ENCODE data around the gene DNAJC21.
A peak's percentile ranks its signal among the peaks of the same experiment; 100 is the strongest.

DNAJC21 gene

DNA sequence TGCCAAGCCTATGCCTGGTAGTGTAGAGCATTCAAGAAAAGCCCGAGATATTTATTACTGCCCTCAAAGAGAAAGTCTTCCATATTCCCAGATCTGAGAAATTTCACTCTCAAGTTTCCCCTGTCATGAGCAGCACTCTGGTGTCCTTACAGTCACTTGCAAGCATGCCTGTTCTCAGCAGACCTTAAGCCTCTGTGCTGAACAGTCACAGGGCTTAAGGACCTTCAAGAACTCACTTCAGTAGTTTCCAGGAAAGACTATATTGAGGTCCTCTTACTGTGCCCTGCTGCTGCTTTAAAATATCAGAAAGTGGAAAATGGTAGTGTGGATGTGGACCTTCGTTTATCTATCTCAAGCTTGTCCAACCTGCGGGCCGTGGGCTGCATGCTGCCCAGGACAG lies 53.5 kb downstream of the DNAJC21 start:
- DNase-seq, result no peak

GRCh38 chr5:34986965-34987364 lies 57.6 kb downstream of the DNAJC21 start:
- no peak for DNase-seq

DNA sequence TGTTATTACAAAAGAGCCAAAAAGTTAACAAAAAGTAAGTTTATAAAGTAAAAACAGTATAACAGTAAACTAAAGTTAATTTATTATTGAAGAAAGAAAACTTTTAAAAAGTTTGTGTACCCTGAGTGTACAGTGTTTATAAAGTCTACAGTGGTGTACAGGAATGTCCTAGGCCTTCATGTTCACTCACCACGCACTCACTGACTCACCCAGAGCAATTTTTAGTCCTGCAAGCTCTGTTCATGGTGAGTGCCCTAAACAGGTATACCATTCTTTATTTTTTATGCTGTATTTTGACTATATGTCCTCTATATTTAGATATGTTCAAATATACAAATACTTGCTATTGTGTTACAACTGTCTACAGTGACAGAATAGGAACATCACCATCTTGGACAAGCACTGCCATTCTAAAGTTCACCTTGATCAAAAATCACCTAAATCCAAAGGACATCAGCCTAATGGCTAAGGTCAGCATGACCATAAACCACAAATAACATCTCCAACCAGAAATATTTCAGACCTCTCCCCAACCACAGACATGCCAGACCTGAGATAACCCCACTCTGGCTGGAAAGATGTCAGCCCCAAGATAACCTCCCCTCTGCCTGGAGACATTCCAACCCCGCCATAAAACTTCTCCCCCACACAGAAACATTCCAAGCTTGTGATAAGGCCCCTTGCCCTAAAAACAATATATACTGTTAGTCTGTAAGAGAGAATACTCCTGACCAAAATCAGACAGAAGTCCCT lies 62.3 kb downstream of the DNAJC21 start:
- no peak for DNase-seq

DNA sequence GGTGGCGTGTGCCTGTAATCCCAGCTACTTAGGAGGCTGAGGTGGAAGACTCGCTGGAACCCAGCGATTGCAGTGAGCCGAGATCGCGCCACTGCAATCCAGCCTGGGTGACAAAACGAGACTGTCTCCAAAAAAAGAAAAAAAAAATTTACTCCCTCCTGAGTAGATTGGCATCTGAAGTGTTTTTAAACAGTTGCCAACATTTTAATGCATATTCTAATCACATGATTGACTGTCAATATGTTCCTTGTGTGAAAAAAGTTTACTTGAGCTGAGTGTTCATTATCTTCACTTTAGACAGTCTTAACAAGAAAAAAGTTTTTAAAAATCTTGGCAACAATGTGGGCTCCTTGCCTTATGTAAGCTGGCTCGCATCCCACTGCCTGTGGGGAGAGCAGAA lies 64.6 kb downstream of the DNAJC21 start:
- DNase-seq, result no peak

GRCh38 chr5:34996261-34996660 lies 66.9 kb downstream of the DNAJC21 start:
- DNase-seq, result no peak

DNA sequence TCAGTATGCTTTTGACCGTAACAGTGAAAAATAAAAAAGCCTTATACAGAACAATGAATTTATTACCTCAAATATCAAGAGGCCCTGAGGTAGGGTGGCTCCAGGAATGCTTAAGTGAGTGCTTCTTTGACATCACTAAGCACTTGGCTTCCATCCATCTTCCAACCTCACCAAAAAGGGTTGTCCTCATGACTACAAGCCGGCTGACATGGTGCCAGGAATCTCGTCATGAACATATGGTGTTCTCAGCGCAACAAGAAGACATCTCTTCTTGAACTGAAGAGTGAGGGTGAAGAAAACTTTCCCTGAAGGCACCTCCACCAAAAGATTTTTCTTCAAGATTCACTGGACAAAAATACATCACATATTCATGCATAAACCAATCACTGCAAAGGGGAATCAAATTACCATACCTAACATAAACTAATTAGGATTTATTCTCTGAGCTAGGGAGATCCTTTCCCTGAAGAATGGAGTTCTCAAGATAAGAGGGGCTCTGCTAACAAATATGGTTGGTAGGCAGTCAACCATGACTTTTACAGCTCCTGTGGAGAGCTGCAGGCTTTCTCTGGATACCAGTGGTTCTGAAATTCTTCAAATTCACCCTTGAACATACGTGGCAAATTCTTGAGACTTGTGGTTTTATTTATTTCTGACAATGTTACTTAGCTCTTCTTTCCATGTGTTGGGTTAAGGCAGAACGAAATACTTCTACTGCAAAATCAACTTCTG lies 68.9 kb downstream of the DNAJC21 start:
- no peak for DNase-seq

GRCh38 chr5:35001842-35002241 lies 72.5 kb downstream of the DNAJC21 start:
- DNase-seq, result no peak

DNA sequence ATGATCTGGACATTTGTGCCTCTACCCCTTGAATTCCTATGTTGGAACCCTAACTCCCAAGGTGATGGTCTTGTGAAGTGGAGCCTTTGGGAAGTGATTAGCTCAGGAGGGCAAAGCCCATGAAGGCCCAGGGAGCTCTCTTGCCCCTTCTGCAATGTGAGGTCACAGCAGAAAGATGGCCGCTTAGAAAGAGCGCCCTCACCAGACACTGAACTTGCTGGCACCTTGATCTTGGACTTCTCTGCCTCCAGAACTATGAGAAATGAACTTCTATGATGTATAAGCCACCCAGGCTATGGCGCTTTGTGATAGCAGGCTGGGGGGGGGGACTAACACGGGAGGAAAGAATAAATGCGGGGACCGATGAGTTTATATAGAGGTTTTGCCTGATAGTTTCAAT lies 73.1 kb downstream of the DNAJC21 start:
- DNase-seq, result no peak

GRCh38 chr5:35003018-35003957 lies 73.9 kb downstream of the DNAJC21 start:
- DNase-seq, result peak; percentile 34 to 48

- no peak for DNase-seq
Observed at GRCh38 chr5:35004200-35004599, 74.8 kb downstream of the DNAJC21 start.

- DNase-seq, result no peak
Observed at GRCh38 chr5:35004771-35005170, 75.4 kb downstream of the DNAJC21 start.

Measured in inflammatory macrophage (primary cell).